ENCODE data around the gene GAGE12C.
"Not testable (repeated sequence)": the region's sequence is repeated elsewhere in the genome, so short reads cannot be mapped to it uniquely, and the experiment has no call there.

Gene GAGE12C

GRCh38 chrX:49531877-49532276 lies at the start of gene GAGE12C:
Gene GAGE12C, plus strand, starts transcription at chrX:49532177. Its CDS starts 1,155 bp downstream, at chrX:49533332.
- not testable (repeated sequence) for DNase-seq (ENCODE audit: low read depth)

- DNase-seq (ENCODE audit: low read depth), result not testable (repeated sequence)
These were observed 9.5 kb downstream of the GAGE12C start, which contains the start of gene GAGE12D for GRCh38 chrX:49541433-49541832. Gene GAGE12D, plus strand, starts transcription at chrX:49541733. Its CDS starts 1,155 bp downstream, at chrX:49542888.

- DNase-seq (ENCODE audit: low read depth), result not testable (repeated sequence)
These were observed 19.0 kb downstream of the GAGE12C start, which contains the start of gene GAGE12E for GRCh38 chrX:49550989-49551388. Gene GAGE12E, plus strand, starts transcription at chrX:49551289. Its CDS starts 1,155 bp downstream, at chrX:49552444.

- not testable (repeated sequence) for DNase-seq (ENCODE audit: low read depth)
These were observed 28.6 kb downstream of the GAGE12C start, which contains the start of gene GAGE12F for GRCh38 chrX:49560542-49560941. Gene GAGE12F, plus strand, starts transcription at chrX:49560842. Its CDS starts 1,155 bp downstream, at chrX:49561997.

- not testable (repeated sequence) for DNase-seq (ENCODE audit: low read depth)
These were observed 36.8 kb downstream of the GAGE12C start for GRCh38 chrX:49568728-49569127.

GRCh38 chrX:49569152-49569551 lies 37.2 kb downstream of the GAGE12C start:
- not testable (repeated sequence) for DNase-seq (ENCODE audit: low read depth)

GRCh38 chrX:49570100-49570499 lies 38.1 kb downstream of the GAGE12C start, which contains the start of gene GAGE12G:
Gene GAGE12G, plus strand, starts transcription at chrX:49570400. Its CDS starts 1,155 bp downstream, at chrX:49571555.
- not testable (repeated sequence) for DNase-seq (ENCODE audit: low read depth)

GRCh38 chrX:49579649-49580048 lies 47.7 kb downstream of the GAGE12C start, which contains the start of gene GAGE12H:
Gene GAGE12H, plus strand, starts transcription at chrX:49579949. Its CDS starts 1,155 bp downstream, at chrX:49581104.
- DNase-seq (ENCODE audit: low read depth), result not testable (repeated sequence)
